ENCODE results near the gene GLYR1.

GLYR1 gene

DNA sequence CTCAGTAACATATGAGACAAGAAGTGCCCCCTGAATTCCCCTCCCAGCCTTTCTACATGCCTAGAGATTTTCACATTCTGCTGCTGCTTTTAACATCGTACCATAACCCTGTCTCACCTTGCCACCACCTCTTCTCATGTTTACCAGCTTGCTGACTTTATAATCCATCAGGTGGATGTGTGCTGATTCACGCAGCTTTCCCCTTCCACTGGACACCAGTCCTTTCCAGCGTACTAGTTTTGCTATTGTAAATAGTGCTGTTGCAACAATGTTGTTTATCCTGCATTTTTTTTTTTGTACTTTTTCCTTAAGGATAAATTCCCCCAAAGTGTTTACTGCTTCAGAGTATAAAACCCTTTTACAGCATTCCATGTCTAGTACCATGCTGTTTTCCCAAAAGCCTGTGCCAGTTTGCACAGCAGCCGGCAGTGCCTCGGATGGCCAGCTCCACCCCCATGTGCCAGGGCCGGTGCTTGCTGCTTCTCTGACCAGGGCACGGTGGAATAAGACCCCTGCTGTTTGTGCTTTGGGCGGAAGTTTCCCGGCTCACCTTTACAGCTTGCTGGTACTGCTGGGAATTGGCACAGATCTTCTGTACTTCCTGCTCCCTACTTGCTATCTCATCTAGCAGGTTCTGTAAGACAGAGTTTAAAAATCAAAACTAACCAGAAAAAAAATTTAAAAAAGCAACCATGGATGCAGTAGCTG lies 41.5 kb upstream of the GLYR1 start:
- Histone ChIP-seq H3K4me3 (ENCODE audit: low read depth in 1 of 2, low read length in 1 of 2) (no peak overlapping the region), H3K9me3 (no peaks in the 10 kb centered on the region), H3K4me1 (ENCODE audit: control insufficient read depth in 1 of 2, insufficient read depth in 1 of 2, low read depth in 1 of 2, low read length in 1 of 2) (no peaks in the 10 kb centered on the region), H3K36me3 (peaks cover 87% of the 10 kb centered on the region), H3K27ac (peak overlapping the region; percentile 39), H3K27me3 (no peaks in the 10 kb centered on the region)
- no peak for TF ChIP-seq CTCF (IDR thresholded peaks at IDR 0.05)

DNA sequence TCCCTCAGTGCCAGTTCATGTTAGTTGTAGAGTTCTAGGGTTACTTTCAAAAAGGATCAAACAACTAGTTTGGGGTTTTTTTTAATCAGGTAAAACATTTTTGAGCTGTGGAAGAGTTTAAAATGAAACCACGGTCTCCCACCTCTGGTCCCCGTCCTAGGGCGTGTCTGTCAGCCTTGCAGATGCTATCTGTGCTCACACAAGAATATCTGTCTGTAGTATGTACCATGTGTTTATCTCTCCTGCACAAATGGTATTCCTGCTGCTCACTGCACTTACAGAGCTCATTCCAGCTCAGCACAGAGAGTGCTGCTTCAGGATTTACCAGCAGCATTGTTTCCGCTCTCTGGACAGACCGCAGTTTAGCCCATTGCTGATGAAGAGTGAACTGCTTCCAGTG lies 39.1 kb upstream of the GLYR1 start:
- no peaks in the 10 kb centered on the region for H3K9me3 ChIP-seq
- H3K27me3 ChIP-seq = no peaks in the 10 kb centered on the region
- peak overlapping the region; percentile 27 for H3K27ac ChIP-seq
- H3K4me1 ChIP-seq (ENCODE audit: control insufficient read depth in 1 of 2, insufficient read depth in 1 of 2, low read depth in 1 of 2, low read length in 1 of 2) = no peaks in the 10 kb centered on the region
- no peak overlapping the region for H3K4me3 ChIP-seq (ENCODE audit: low read depth in 1 of 2, low read length in 1 of 2)
- H3K36me3 ChIP-seq = peaks cover 96% of the 10 kb centered on the region
- no peak for TF ChIP-seq CTCF (IDR thresholded peaks at IDR 0.05)

DNA sequence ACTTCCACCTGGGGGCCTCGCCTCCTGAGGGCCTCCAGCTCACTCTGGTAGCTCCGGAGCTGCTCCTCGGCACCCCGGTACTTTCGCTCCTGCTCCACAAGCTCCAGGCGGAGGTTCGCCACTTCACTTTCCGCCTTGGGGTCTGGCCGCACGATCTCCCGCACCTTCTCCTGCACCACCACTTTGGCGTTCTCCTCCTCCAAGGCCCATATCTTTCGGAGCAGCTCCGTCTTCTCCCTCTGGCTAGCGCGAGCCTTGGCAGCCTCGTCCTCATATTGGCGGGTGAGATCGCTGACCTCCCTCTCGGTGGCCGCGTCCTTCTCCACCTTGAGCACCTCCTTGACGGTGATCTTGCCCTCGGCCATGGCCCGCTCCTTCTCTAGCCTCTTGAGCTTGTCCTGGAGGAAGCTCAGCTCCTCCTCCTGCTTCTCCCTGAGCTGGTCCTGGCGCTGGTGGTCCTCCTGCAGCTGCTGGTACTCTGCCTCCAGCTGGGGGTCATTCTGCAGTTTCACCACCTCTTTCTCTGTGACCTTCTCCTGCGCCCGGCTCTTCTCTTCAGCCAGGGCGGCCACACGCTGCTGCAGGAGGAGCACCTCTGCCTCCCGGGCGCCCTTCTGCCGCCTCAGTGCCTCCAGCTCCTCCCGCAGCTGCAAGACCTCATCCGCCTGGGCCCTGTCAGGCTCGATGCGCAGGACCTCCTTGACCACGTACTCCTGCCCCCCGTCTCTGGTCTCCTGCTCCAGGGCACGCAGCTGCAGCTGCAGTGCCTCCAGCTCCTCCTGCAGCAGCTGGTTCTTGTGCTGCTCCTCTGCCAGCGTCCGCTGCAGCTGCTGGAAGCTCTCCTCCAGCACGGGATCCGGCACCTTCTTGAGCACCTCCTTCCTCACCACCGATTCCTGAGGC lies 38.1 kb upstream of the GLYR1 start:
- Histone ChIP-seq H3K36me3 (peaks cover 96% of the 10 kb centered on the region), H3K4me1 (ENCODE audit: control insufficient read depth in 1 of 2, insufficient read depth in 1 of 2, low read depth in 1 of 2, low read length in 1 of 2) (no peaks in the 10 kb centered on the region)

DNA sequence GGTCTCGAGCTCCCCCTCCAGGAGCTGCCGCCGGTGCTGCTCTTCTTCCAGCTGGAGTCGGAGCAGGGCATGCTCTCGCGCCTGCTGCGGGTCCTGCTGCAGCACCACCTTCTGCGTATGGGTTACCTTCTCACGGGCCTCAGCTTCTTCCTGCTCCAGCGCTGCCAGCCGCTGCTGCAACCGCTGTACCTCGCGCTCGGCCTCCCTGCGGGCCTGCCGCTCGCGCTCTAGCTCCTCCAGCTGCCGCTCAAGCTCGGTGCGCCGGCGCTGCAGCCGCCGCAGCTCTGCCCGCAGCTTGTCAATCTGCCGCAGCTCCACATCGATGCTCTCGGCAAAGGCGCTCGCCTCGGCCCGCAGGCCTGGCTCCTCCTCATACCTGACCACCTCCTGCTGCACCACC lies 37.1 kb upstream of the GLYR1 start:
- no peak for TF ChIP-seq CTCF (IDR thresholded peaks at IDR 0.05)
- Histone ChIP-seq H3K36me3 (peaks cover 97% of the 10 kb centered on the region), H3K4me1 (ENCODE audit: control insufficient read depth in 1 of 2, insufficient read depth in 1 of 2, low read depth in 1 of 2, low read length in 1 of 2) (no peaks in the 10 kb centered on the region), H3K9me3 (no peaks in the 10 kb centered on the region), H3K4me3 (ENCODE audit: low read depth in 1 of 2, low read length in 1 of 2) (no peak overlapping the region), H3K27me3 (no peaks in the 10 kb centered on the region), H3K27ac (no peak overlapping the region)

More for the DNA sequence above, 38.1 kb upstream of the GLYR1 start:
- TF ChIP-seq CTCF (IDR thresholded peaks at IDR 0.05) = no peak
- Histone ChIP-seq H3K27me3 (no peaks in the 10 kb centered on the region), H3K9me3 (no peaks in the 10 kb centered on the region), H3K4me3 (ENCODE audit: low read depth in 1 of 2, low read length in 1 of 2) (no peak overlapping the region), H3K27ac (peak overlapping the region; percentile 27)

- peaks cover 100% of the 10 kb centered on the region for H3K36me3 ChIP-seq
- TF ChIP-seq CTCF (IDR thresholded peaks at IDR 0.05) = no peak
These were observed 36.4 kb upstream of the GLYR1 start for GRCh38 chr16:4883501-4883900.

More at GRCh38 chr16:4883501-4883900, 36.4 kb upstream of the GLYR1 start:
- H3K4me3 ChIP-seq (ENCODE audit: low read depth in 1 of 2, low read length in 1 of 2) = no peak overlapping the region
- no peaks in the 10 kb centered on the region for H3K4me1 ChIP-seq (ENCODE audit: control insufficient read depth in 1 of 2, insufficient read depth in 1 of 2, low read depth in 1 of 2, low read length in 1 of 2)
- H3K27ac ChIP-seq = no peak overlapping the region
- H3K27me3 ChIP-seq = no peaks in the 10 kb centered on the region
- no peaks in the 10 kb centered on the region for H3K9me3 ChIP-seq
